D721Med (cell line): ENCODE data around the gene KRT73.

Experiments used
- DNase-seq: peaks from one replicate; pipeline ENCODE4 v3.0.0; 2011; ENCODE audit warnings: low spot score; ENCODE audit not compliant: insufficient read length
- FAIRE-seq: peaks from 2 replicates; lab custom pipeline; 2011; peaks lifted over from hg19 to GRCh38; lab: Jason Lieb, UNC
- CTCF ChIP-seq: IDR thresholded peaks from 2 replicates; pipeline ENCODE4 v1.5.1; 2012; ENCODE audit warnings: mild to moderate bottlenecking, control low read depth; ENCODE audit not compliant: insufficient read depth; ENCODE audit errors: missing control alignments

KRT73 gene

DNA sequence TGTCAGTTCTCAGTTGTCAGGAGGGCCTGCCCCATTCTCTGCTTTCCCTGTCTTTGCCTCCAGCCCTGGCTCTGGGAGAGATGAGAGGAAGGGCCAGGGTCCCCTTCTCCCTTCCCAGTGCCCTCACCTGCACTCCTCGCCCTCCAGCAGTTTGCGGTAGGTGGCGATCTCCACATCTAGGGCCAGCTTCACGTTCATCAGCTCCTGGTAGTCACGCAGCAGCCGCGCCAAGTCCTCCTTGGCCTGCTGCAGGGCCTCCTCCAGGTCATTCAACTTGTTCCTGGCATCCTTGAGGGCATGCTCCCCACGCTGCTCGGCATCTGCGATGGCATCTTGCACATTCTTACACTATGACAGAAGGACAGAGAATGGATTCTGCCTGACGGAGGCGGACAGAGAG, 28.3 kb upstream of the KRT73 start:
- DNase-seq, result no peak
- FAIRE-seq, result no peak
- TF ChIP-seq CTCF, result no peak

DNA sequence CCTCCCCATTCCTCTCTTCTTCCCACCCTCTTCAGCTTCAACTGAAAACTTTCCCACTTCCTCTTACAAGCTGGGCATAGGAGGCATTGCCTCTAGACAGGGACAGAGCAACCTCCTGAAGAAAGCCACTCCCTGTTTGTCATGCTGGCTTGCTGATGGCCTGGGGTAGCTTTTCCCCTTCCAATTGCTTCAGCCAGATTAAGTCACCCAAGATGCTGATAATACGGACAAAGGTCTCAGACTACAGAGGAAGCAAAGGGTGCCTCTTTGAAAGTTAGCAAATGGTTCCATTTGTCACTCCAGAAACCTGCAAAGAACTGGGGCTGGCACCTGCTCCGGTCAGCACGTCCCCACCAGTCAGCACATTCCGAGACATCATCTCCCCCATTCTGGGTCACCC, 27.6 kb upstream of the KRT73 start:
- no peak for TF ChIP-seq CTCF
- FAIRE-seq (no peak), DNase-seq (no peak)

DNA sequence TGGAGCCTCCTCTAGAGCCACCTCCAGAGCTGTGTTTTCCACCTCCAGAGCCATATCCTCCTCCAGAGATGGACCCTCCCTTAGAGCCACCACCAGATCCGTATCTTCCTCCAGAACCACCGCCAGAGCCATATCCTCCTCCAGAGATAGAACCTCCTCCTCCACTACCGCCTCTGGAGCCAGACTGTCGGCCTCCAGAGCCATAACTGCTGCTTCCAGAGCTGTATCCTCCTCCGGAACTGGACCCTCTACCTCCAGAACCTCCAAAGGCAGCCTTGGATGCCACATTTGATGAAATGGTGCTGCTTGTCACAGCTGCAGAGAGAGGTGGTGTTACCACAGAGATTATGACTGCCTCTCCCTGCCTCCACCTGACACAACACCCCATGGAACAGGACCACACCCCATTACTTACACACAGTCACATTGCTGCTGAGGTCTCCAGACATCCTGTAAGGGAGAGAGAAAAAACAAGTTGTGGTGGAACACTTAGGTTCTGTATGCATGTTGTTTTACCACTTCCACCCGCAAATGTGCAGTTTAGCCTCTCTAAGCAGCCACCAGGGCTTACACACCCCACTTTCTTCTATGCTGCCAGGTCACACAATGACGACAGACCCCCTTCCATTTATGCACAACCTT, 26.9 kb upstream of the KRT73 start:
- no peak for FAIRE-seq
- TF ChIP-seq CTCF, result no peak
- no peak for DNase-seq

DNA sequence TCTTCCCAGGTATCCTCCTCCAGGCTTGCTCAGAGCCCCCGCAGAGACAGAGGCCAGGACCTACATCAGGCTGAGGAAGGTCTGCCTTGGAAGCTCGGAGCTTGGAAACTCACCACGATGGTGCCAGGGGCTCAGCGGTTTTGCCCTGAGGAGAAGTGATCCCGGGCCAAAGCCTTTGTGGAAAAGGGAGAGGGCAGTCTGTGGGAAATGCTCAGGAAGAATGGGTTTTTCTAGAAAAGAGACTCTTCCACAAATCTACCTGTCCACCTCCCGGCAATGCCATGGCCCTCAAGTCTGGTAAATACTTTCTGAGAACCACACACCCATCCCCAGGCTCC, 25.7 kb upstream of the KRT73 start:
- FAIRE-seq (no peak), DNase-seq (no peak)
- TF ChIP-seq CTCF, result no peak

DNA sequence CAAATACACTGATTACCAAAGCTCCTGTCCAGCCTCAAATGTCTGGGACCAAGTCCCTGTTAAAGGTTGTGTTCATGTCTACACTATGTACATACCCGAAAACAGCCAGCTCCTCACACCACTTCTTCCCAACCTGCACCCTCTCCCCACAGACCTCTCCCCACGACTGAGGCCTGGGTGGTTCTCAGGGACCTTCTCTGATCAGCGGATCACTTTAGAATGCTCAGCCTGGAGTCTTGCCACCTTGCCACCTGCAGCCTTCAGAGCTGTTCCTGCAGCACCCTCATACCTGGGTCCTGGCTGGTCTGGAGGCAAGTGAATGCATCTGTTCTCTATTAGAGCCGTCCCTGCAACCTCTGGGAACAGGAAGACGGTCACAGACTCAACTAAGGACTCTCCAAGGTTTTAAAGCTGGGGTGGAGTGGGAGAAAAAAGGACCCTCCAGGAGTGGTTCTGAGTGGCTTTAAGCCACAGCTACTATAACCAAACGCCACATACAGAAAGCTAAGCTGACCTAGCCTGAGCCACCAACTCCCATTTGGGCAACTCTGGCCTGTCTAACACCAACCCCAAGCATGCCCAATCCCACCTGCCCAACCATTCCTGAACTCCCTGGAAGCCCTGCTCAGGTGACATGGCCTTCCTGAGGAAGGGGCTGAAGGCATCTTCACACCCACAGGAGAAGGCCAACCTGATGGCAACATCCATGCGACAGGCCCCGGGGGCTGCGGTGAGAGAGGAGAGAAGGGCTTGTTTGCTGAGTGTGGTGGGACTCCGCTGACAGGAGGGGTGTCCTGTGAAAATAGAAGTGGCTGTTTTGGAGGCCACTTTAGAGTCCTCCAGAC, 25.1 kb upstream of the KRT73 start:
- DNase-seq (no peak), FAIRE-seq (no peak)
- no peak for TF ChIP-seq CTCF

DNA sequence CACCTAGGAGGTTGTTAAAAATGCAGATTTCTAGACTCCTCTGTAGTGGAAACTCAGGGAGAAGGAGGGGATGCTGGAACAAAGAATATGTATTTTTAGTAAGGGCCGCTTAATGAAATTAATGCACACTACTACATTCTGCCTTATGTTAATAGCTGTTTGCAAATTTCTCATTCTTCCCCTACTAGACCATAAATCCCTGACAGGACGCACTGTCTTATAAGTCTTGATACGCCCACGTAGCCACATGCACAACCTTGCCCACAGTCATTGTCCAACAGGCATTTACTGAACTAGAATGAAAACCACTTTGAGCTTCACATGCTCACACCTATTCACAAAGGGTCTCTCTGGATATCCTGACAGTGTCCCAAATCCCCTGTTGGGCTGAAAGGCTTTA, 23.1 kb upstream of the KRT73 start:
- TF ChIP-seq CTCF, result no peak
- DNase-seq, result no peak
- no peak for FAIRE-seq

- DNase-seq, result no peak
- TF ChIP-seq CTCF, result no peak
- no peak for FAIRE-seq
Measured at GRCh38 chr12:52637299-52637698, 18.9 kb upstream of the KRT73 start.
